CD8-positive, alpha-beta memory T cell (primary cell): Measurements from ENCODE around the gene ITCH. TPM values are rescaled to one million over a fixed set of nuclear protein-coding genes. Genes with fewer than 3 reads are reported as not detected.
"Not testable (repeated sequence)": the region's sequence is repeated elsewhere in the genome, so short reads cannot be mapped to it uniquely, and the experiment has no call there.

ENCODE experiments used
- CTCF ChIA-PET: fragments of 350-600 bp; sonication (Branson Sonifier 250); formaldehyde crosslinking; loops from one replicate; lab custom pipeline; 2021; ENCODE audit warnings: antibody characterized with exemption; lab: Charles Lee
- POLR2A ChIA-PET: fragments of 350-600 bp; sonication (Branson Sonifier 250); formaldehyde crosslinking; loops from one replicate; lab custom pipeline; 2021; ENCODE audit warnings: antibody characterized with exemption; lab: Charles Lee
- DNase-seq, 5 donors: peaks; one replicate each; pipeline versions ENCODE4 v3.0.0 to v3.0.0-alpha.2; 2020 to 2022; ENCODE audit warnings: mixed read lengths in 1 of 5
- H3K27ac ChIP-seq: one replicate; pipeline ENCODE4 v1.7.0; 2013; ENCODE audit warnings: low read depth, mild to moderate bottlenecking, low read length, moderate library complexity
- H3K27me3 ChIP-seq: 2 replicates; pipeline ENCODE4 v1.7.0; 2013; ENCODE audit warnings: low read length, mild to moderate bottlenecking; ENCODE audit not compliant: insufficient read depth, poor library complexity, severe bottlenecking
- H3K36me3 ChIP-seq: 2 replicates; pipeline ENCODE4 v1.7.0; 2013; ENCODE audit warnings: mild to moderate bottlenecking, low read length, moderate library complexity; ENCODE audit not compliant: insufficient read depth
- H3K4me1 ChIP-seq: 2 replicates; pipeline ENCODE4 v1.7.0; 2013; ENCODE audit warnings: mild to moderate bottlenecking, low read length, moderate library complexity; ENCODE audit not compliant: insufficient read depth
- H3K4me3 ChIP-seq: 2 replicates; pipeline ENCODE4 v1.7.0; 2013; ENCODE audit warnings: mild to moderate bottlenecking, low read length
- H3K9me3 ChIP-seq: 2 replicates; pipeline ENCODE4 v1.7.0; 2013; ENCODE audit warnings: mild to moderate bottlenecking, low read length
- H3K27ac Mint-ChIP-seq, 8 donors: one replicate each; pipeline ENCODE4 v1.8.0; 2020 to 2021; ENCODE audit warnings: mixed read lengths in 8 of 8, mild to moderate bottlenecking in 6 of 8, inconsistent platforms in 3 of 8, moderate library complexity in 3 of 8
- H3K27me3 Mint-ChIP-seq, 2 donors: one replicate each; pipeline ENCODE4 v1.8.0; 2020 to 2021; ENCODE audit warnings: mixed read lengths in 2 of 2, mild to moderate bottlenecking in 1 of 2, moderate library complexity in 1 of 2
- H3K36me3 Mint-ChIP-seq, 3 donors: one replicate each; pipeline ENCODE4 v1.8.0; 2020 to 2021; ENCODE audit warnings: mixed read lengths in 3 of 3, inconsistent platforms in 1 of 3, mild to moderate bottlenecking in 1 of 3
- H3K4me1 Mint-ChIP-seq, 3 donors: one replicate each; pipeline ENCODE4 v1.8.0; 2020 to 2021; ENCODE audit warnings: mixed read lengths in 3 of 3, inconsistent platforms in 1 of 3, mild to moderate bottlenecking in 1 of 3
- H3K4me3 Mint-ChIP-seq, 7 donors: one replicate each; pipeline ENCODE4 v1.8.0; 2020 to 2021; ENCODE audit warnings: mixed read lengths in 7 of 7, mild to moderate bottlenecking in 6 of 7, moderate library complexity in 4 of 7, inconsistent platforms in 2 of 7
- H3K9me3 Mint-ChIP-seq, 5 donors: one replicate each; pipeline ENCODE4 v1.8.0; 2020 to 2022; ENCODE audit warnings: mixed read lengths in 5 of 5, mild to moderate bottlenecking in 3 of 5, moderate library complexity in 2 of 5, inconsistent platforms in 1 of 5
- polyA plus RNA-seq: library from polyadenylated mRNA; unstranded; fragments of 300-500 nt; fragmentation: Illumina TruSeq; gene quantifications from one replicate; pipeline ENCODE4 v1.2.3, GENCODE V29; 2021
- total RNA-seq, 2 experiments: library from RNA; stranded (reverse); gene quantifications; one replicate each; pipeline ENCODE4 v1.2.3, GENCODE V29; 2021

The ITCH gene
- total and polyA plus RNA-seq, 3 experiments from 2014 or later: 38.0 to 51.7 (median 45.6) TPM

DNA sequence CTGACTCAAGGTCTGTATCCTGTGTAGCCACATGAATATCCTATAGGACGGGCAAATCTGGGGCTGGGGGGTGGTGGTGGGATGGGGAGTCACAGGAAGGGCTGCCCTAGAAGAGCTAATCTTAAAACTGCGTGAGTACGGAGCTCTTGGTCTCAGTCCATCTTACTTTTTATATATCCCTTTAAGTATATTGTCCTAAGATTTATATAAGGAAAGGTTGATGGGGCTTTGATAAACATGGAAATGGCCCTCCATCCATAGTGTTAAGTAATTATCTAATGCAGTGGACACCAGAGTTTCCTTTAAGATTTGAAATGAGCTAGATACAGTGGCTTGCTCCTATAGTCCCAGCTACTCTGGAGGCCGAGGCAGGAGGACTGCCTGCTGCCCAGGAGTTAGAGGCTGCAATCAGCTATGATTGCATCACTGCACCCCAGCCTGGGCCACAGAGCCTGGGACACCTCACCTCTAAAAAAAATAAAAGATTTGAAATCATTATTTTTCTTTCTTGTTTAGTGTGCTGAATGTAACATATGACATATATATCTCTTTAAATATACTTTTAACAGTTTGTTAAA is 128.9 kb downstream of the ITCH start:
- Histone ChIP-seq H3K4me1 (no peaks in the 10 kb centered on the region), H3K4me3 (no peak overlapping the region), H3K9me3 (no peaks in the 10 kb centered on the region), H3K27ac (no peak overlapping the region), H3K27me3 (no peaks in the 10 kb centered on the region), H3K36me3 (peaks cover 38% of the 10 kb centered on the region)
- POLR2A ChIA-PET: no interaction called here
- no peak for DNase-seq
- CTCF ChIA-PET: interaction anchor here (0.8 kb wide), 1 partner anchor 8 kb away, joined by 3 read pairs; no protein-coding TSS in a partner anchor
- H3K36me3 Mint-ChIP-seq: peaks cover 22 to 80% (median 31%) of the 10 kb centered on the region in 3 donors
- no peaks in the 10 kb centered on the region for H3K27me3 Mint-ChIP-seq
- peaks cover 0 to 7% (median 1%) of the 10 kb centered on the region in 3 donors for H3K4me1 Mint-ChIP-seq
- peak overlapping the region in 2 of 8 donors; percentile 17 to 32 for H3K27ac Mint-ChIP-seq
- H3K9me3 Mint-ChIP-seq: no peaks in the 10 kb centered on the region
- H3K4me3 Mint-ChIP-seq: no peak overlapping the region

DNA sequence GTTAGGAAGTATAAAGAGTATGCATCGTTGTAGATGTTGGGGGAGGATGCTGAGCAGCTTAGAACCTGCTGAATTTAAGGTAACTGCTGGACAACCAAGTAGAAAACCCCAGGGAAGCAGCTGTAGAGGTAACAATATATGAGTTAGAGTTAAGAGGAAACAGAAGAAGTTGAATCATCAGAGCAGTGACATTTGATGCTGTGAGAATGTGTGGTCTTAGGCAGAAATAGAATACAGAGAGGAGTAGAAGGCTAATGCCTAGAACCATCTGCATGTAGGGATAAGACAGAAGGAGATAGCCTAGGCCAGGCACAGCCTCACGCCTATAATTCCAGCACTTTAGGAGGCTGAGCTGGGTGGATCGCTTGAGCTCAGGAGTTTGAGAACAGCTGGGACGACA is 130.6 kb downstream of the ITCH start:
- Mint-ChIP-seq H3K27me3 (no peaks in the 10 kb centered on the region), H3K4me1 (peaks cover 5 to 18% (median 9%) of the 10 kb centered on the region in 3 donors), H3K27ac (peak overlapping the region in 2 of 8 donors; percentile 45 to 48), H3K4me3 (no peak overlapping the region), H3K9me3 (peaks cover 2 to 8% (median 4%) of the 10 kb centered on the region in 5 donors), H3K36me3 (peaks cover 31 to 81% (median 33%) of the 10 kb centered on the region in 3 donors)
- ChIA-PET CTCF (no interaction called here), POLR2A (no interaction called here)
- Histone ChIP-seq H3K27me3 (no peaks in the 10 kb centered on the region), H3K4me1 (no peaks in the 10 kb centered on the region), H3K27ac (no peak overlapping the region), H3K36me3 (peaks cover 38% of the 10 kb centered on the region), H3K4me3 (no peak overlapping the region), H3K9me3 (no peaks in the 10 kb centered on the region)
- no peak for DNase-seq

DNA sequence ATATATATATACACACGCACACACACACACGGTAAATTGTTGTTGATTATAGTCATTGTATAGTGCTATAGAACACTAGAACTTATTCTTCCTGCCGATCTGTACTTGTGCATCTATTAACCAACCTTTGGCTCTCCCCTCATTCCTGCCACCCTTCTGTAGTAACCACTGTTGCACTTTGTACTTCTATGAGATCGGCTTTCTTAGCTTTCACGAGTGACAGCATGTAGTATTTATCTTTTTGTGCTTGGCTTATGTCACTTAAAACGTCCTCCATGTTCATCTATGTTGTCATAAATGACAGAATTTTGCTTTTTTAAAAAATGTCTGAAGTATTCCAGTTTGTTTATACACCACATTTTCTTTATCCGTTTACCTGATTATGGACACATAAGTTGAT is 132.2 kb downstream of the ITCH start:
- H3K9me3 ChIP-seq: no peaks in the 10 kb centered on the region
- H3K9me3 Mint-ChIP-seq: peaks cover 4 to 16% (median 7%) of the 10 kb centered on the region in 5 donors
- H3K4me1 Mint-ChIP-seq: peaks cover 10 to 32% (median 18%) of the 10 kb centered on the region in 3 donors
- no peak for DNase-seq
- peaks cover 33 to 77% (median 46%) of the 10 kb centered on the region in 3 donors for H3K36me3 Mint-ChIP-seq
- peaks cover 38% of the 10 kb centered on the region for H3K36me3 ChIP-seq
- H3K4me3 Mint-ChIP-seq: no peak overlapping the region
- ChIA-PET CTCF (no interaction called here), POLR2A (no interaction called here)
- no peaks in the 10 kb centered on the region for H3K4me1 ChIP-seq
- H3K27me3 ChIP-seq: no peaks in the 10 kb centered on the region
- H3K27me3 Mint-ChIP-seq: no peaks in the 10 kb centered on the region
- no peak overlapping the region for H3K27ac ChIP-seq
- peak overlapping the region in 2 of 8 donors; percentile 6 to 7 for H3K27ac Mint-ChIP-seq
- H3K4me3 ChIP-seq: no peak overlapping the region

DNA sequence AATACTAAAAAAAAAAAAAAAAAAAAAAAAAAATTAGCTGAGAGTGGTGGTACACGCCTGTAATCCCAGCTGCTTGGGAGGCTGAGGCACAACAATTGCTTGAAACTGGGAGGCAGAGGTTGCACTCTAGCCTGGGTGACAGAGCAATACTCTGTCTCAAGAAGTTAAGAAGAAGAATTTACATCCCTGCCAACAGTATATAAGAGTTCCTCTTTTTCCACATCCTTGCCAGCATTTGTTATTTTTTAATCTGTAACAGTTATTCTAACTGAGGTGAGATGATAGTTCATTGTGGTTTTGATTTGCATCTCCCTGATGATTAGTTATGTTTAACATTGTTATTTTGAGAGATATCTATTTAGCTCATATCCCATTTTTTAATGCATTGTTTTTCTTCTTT is 132.8 kb downstream of the ITCH start:
- H3K27ac Mint-ChIP-seq: peak overlapping the region in 4 of 8 donors; percentile 3 to 62 (median 16)
- H3K27me3 Mint-ChIP-seq: no peaks in the 10 kb centered on the region
- H3K36me3 Mint-ChIP-seq: peaks cover 38 to 77% (median 53%) of the 10 kb centered on the region in 3 donors
- H3K9me3 Mint-ChIP-seq: peaks cover 8 to 22% (median 12%) of the 10 kb centered on the region in 5 donors
- no peak overlapping the region for H3K4me3 ChIP-seq
- no peak for DNase-seq
- no peak overlapping the region for H3K27ac ChIP-seq
- no peaks in the 10 kb centered on the region for H3K4me1 ChIP-seq
- H3K9me3 ChIP-seq: no peaks in the 10 kb centered on the region
- POLR2A ChIA-PET: interaction anchor here (0.6 kb wide), 2 partner anchors 71 to 266 kb away, joined by 3 to 4 read pairs; no protein-coding TSS in a partner anchor
- CTCF ChIA-PET: no interaction called here
- H3K4me3 Mint-ChIP-seq: no peak overlapping the region
- H3K27me3 ChIP-seq: no peaks in the 10 kb centered on the region
- H3K4me1 Mint-ChIP-seq: peaks cover 10 to 38% (median 24%) of the 10 kb centered on the region in 3 donors
- H3K36me3 ChIP-seq: peaks cover 31% of the 10 kb centered on the region

DNA sequence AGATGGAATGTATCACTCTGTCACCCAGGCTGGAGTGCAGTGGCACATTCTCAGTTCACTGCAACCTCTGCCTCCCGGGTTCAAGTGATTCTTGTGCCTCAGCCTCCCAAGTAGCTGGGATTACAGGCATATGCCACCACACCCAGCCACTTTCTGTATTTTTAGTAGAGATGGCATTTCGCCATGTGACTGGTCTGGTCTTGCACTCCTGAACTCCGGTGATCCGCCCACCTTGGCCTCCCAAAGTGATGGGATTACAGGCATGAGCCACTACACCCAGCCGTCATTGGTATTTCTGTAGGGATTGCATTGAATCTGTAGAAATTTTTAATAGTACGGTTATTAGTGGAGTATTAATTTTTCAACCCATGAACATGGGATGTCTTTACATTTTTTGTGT is 134.5 kb downstream of the ITCH start:
- H3K27me3 ChIP-seq, DNase-seq, H3K27ac ChIP-seq, H3K9me3 ChIP-seq, H3K4me3 Mint-ChIP-seq, H3K4me3 ChIP-seq, POLR2A ChIA-PET, H3K27me3 Mint-ChIP-seq, H3K4me1 ChIP-seq: not testable (repeated sequence)
- Mint-ChIP-seq H3K9me3 (peaks cover 9 to 23% (median 12%) of the 10 kb centered on the region in 5 donors), H3K27ac (peak overlapping the region in 2 of 8 donors; percentile 21 to 38), H3K4me1 (peaks cover 10 to 39% (median 25%) of the 10 kb centered on the region in 3 donors), H3K36me3 (peaks cover 39 to 71% (median 59%) of the 10 kb centered on the region in 3 donors)
- CTCF ChIA-PET: interaction anchor here (1.6 kb wide), 1 partner anchor 10 kb away, joined by 3 read pairs; no protein-coding TSS in a partner anchor
- H3K36me3 ChIP-seq: peaks cover 19% of the 10 kb centered on the region

DNA sequence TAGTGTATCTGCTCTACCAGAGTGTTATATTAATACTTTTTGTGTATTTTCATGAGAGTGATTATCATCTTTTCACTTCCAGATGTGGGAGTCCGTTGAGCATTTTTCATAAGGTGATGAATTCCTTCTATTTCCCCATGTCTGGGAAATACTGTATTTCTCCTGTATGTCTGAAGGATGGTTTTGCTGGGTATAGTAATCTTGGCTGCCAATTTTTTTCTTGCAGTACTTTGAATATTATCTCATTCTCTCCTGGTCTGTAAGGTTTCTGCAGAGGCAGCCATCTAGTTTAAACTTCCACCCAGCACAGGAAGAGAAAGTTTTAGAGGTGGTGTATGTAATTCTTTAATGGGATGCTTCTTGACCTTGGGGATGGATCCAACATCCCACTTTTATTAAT is 137.8 kb downstream of the ITCH start:
- ChIA-PET CTCF (no interaction called here), POLR2A (interaction anchor here (0.6 kb wide), 1 partner anchor 38 kb away, joined by 3 read pairs; no protein-coding TSS in a partner anchor)
- Histone ChIP-seq H3K4me1 (no peaks in the 10 kb centered on the region), H3K9me3 (no peaks in the 10 kb centered on the region), H3K27me3 (no peaks in the 10 kb centered on the region), H3K36me3 (peaks cover 9% of the 10 kb centered on the region), H3K27ac (no peak overlapping the region), H3K4me3 (no peak overlapping the region)
- Mint-ChIP-seq H3K27me3 (no peaks in the 10 kb centered on the region), H3K36me3 (peaks cover 32 to 68% (median 49%) of the 10 kb centered on the region in 3 donors), H3K4me1 (peaks cover 10 to 35% (median 23%) of the 10 kb centered on the region in 3 donors), H3K27ac (peak overlapping the region in 4 of 8 donors; percentile 2 to 26 (median 19)), H3K4me3 (peak overlapping the region in 1 of 7 donors; percentile 27), H3K9me3 (peaks cover 9 to 23% (median 12%) of the 10 kb centered on the region in 5 donors)
- DNase-seq: no peak

DNA sequence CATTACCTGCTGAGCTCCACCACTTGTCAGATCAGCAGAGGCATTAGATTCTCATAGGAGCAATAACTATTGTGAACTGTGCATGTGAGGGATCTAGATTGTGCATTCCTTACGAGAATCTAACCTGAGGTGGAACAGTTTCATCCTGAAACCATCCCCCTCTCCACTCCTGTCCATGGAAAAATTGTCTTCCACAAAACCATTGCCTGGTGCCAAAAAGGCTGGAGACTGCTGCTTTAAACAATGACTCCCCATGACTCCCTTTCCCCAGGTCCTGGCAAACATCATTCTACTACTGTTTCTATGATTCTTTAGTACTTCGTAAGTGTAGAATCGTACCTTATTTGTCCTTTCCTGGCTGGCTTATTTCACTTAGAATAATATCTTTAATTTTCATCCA is 143.4 kb downstream of the ITCH start:
- Mint-ChIP-seq H3K4me1 (no peaks in the 10 kb centered on the region), H3K36me3 (peaks cover 5 to 67% (median 15%) of the 10 kb centered on the region in 3 donors), H3K4me3 (no peak overlapping the region), H3K27me3 (no peaks in the 10 kb centered on the region), H3K27ac (peak overlapping the region in 6 of 8 donors; percentile 15 to 72 (median 36)), H3K9me3 (no peaks in the 10 kb centered on the region)
- Histone ChIP-seq H3K4me3 (no peak overlapping the region), H3K36me3 (no peaks in the 10 kb centered on the region), H3K9me3 (no peaks in the 10 kb centered on the region), H3K27me3 (no peaks in the 10 kb centered on the region), H3K27ac (no peak overlapping the region), H3K4me1 (no peaks in the 10 kb centered on the region)
- no peak for DNase-seq
- POLR2A ChIA-PET: no interaction called here
- CTCF ChIA-PET: no interaction called here

DNA sequence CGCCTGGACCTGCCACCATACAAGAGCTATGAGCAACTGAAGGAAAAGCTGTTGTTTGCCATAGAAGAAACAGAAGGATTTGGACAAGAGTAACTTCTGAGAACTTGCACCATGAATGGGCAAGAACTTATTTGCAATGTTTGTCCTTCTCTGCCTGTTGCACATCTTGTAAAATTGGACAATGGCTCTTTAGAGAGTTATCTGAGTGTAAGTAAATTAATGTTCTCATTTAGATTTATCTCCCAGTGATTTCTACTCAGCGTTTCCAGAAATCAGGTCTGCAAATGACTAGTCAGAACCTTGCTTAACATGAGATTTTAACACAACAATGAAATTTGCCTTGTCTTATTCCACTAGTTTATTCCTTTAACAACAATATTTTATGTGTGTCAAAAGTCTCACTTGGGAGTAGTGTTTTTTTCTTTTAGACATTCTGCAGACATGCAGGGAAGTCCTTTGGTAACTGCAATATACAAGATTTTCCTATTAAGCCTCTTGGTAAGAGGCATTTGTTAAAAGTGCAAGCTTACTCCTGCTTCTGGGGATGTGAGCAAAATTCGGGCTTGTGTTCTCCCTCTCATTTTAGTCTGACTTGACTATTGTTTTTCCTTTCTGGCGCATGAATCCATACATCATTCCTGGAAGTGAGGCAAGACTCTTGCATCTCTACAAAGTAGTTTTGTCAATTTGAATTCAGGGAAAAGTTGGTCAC is 144.8 kb downstream of the ITCH start:
- H3K27me3 ChIP-seq: no peaks in the 10 kb centered on the region
- CTCF ChIA-PET: no interaction called here
- no peak overlapping the region for H3K27ac ChIP-seq
- H3K36me3 Mint-ChIP-seq: peaks cover 0 to 66% (median 12%) of the 10 kb centered on the region in 3 donors
- no peak for DNase-seq
- no peak overlapping the region for H3K4me3 Mint-ChIP-seq
- no peaks in the 10 kb centered on the region for H3K27me3 Mint-ChIP-seq
- no peaks in the 10 kb centered on the region for H3K9me3 Mint-ChIP-seq
- H3K4me3 ChIP-seq: no peak overlapping the region
- peak overlapping the region in 4 of 8 donors; percentile 11 to 74 (median 23) for H3K27ac Mint-ChIP-seq
- H3K9me3 ChIP-seq: no peaks in the 10 kb centered on the region
- H3K4me1 ChIP-seq: no peaks in the 10 kb centered on the region
- H3K36me3 ChIP-seq: no peaks in the 10 kb centered on the region
- peaks cover 3 to 10% (median 9%) of the 10 kb centered on the region in 3 donors for H3K4me1 Mint-ChIP-seq
- POLR2A ChIA-PET: no interaction called here
